A673 (cell line): ENCODE results near the gene MDFI. TPM values are rescaled to one million over a fixed set of nuclear protein-coding genes. Genes with fewer than 3 reads are reported as not detected.
A peak's percentile ranks its signal among the peaks of the same experiment; 100 is the strongest.

Experiments used
- BruUV-seq: library from RNA; stranded (reverse); fragments of 400-500 nt; replicated peaks from 2 replicates; lab custom pipeline; 2021; lab: Mats Ljungman, UMichigan
- CTCF ChIA-PET: fragments of 300-600 bp; sonication (Branson Sonifier 250); formaldehyde crosslinking; loops from one replicate; lab custom pipeline; 2022; ENCODE audit warnings: antibody characterized with exemption; lab: Charles Lee
- POLR2A ChIA-PET: fragments of 300-600 bp; sonication (Branson Sonifier 250); formaldehyde crosslinking; loops from one replicate; lab custom pipeline; 2022; ENCODE audit warnings: antibody characterized with exemption; ENCODE audit not compliant: low non-redundant PET; lab: Charles Lee
- DNase-seq: peaks from one replicate; pipeline ENCODE4 v3.0.0-alpha.2; 2015; ENCODE audit warnings: low spot score
- H3K27ac ChIP-seq: fragments of 200-600 bp; sonication (generic); 2 replicates; pipeline ENCODE4 v1.5.1; 2016; ENCODE audit warnings: mixed run types, low read depth, mild to moderate bottlenecking, mixed read lengths, antibody characterized with exemption, low read length; ENCODE audit not compliant: poor library complexity, severe bottlenecking
- H3K27me3 ChIP-seq: fragments of 200-600 bp; sonication (generic); replicated peaks from 2 replicates; pipeline ENCODE4 v1.6.1; 2017; ENCODE audit warnings: mixed run types, low read depth, mild to moderate bottlenecking, mixed read lengths, antibody characterized with exemption, low read length; ENCODE audit not compliant: insufficient read depth, poor library complexity
- H3K36me3 ChIP-seq: fragments of 200-600 bp; sonication (generic); 2 replicates; pipeline ENCODE4 v1.6.1; 2016; ENCODE audit warnings: mixed run types, mild to moderate bottlenecking, mixed read lengths, antibody characterized with exemption, low read length; ENCODE audit not compliant: insufficient read depth, poor library complexity, severe bottlenecking
- H3K4me1 ChIP-seq: fragments of 200-600 bp; sonication (generic); 2 replicates; pipeline ENCODE4 v1.6.1; 2017; ENCODE audit warnings: mixed run types, mild to moderate bottlenecking, mixed read lengths, antibody characterized with exemption, low read length; ENCODE audit not compliant: insufficient read depth, poor library complexity, severe bottlenecking
- H3K4me3 ChIP-seq: fragments of 200-600 bp; sonication (generic); 2 replicates; pipeline ENCODE4 v1.5.1; 2016; ENCODE audit warnings: low read depth, mixed run types, mild to moderate bottlenecking, mixed read lengths, low read length; ENCODE audit not compliant: poor library complexity, severe bottlenecking
- H3K9me3 ChIP-seq: fragments of 200-600 bp; sonication (generic); 2 replicates; pipeline ENCODE4 v1.6.1; 2016; ENCODE audit warnings: mixed run types, low read depth, mild to moderate bottlenecking, mixed read lengths, antibody characterized with exemption, low read length; ENCODE audit not compliant: poor library complexity, severe bottlenecking
- EZH2 ChIP-seq: fragments of 200-600 bp; sonication (generic); IDR thresholded peaks from 2 replicates; pipeline ENCODE4 v1.6.1; 2017; ENCODE audit warnings: borderline replicate concordance, low read depth, mild to moderate bottlenecking, mixed read lengths, antibody characterized with exemption, low read length; ENCODE audit not compliant: poor library complexity, severe bottlenecking
- intact Hi-C: fragments of 100-400 bp; cut with micrococcal nuclease; formaldehyde crosslinking; loops from one replicate; pipeline ENCODE4 v1.10.0; 2022; ENCODE audit not compliant: unreplicated experiment
- total RNA-seq: library from RNA; stranded (reverse); gene quantifications from 2 replicates; pipeline ENCODE4 v1.2.3, GENCODE V29; 2021
- TF ChIP-seq, protein P1 (sequence below): fragments of 300-800, 200-600 bp; sonication (generic); conservative IDR thresholded peaks from 2 replicates; pipeline ENCODE4 v1.5.1; 2017; ENCODE audit warnings: low read depth, mild to moderate bottlenecking, antibody characterized with exemption, low read length, moderate library complexity, mixed read lengths

Gene MDFI
- total RNA-seq, 1 experiment from 2014 or later = 342 TPM

- ChIA-PET CTCF (interaction anchor here (0.6 kb wide), 1 partner anchor 77 kb away, joined by 3 read pairs; no protein-coding TSS in a partner anchor), POLR2A (interaction anchor here (0.6 kb wide), 1 partner anchor 315 kb away, joined by 4 read pairs; no protein-coding TSS in a partner anchor)
- intact Hi-C loops = loop anchor here (5.0 to 10.0 kb wide), 2 partner anchors 37 to 365 kb away; no protein-coding TSS in a partner anchor
Measured at GRCh38 chr6:41679696-41680095, 41.4 kb downstream of the MDFI start.

GRCh38 chr6:41680182-41680965 is 42.1 kb downstream of the MDFI start:
- intact Hi-C loops = loop anchor here (5.0 to 10.0 kb wide), 2 partner anchors 38 to 364 kb away; no protein-coding TSS in a partner anchor
- H3K27me3 ChIP-seq = no peaks in the 10 kb centered on the region
- TF ChIP-seq EZH2 = no peak
- TF ChIP-seq, protein P1, sequence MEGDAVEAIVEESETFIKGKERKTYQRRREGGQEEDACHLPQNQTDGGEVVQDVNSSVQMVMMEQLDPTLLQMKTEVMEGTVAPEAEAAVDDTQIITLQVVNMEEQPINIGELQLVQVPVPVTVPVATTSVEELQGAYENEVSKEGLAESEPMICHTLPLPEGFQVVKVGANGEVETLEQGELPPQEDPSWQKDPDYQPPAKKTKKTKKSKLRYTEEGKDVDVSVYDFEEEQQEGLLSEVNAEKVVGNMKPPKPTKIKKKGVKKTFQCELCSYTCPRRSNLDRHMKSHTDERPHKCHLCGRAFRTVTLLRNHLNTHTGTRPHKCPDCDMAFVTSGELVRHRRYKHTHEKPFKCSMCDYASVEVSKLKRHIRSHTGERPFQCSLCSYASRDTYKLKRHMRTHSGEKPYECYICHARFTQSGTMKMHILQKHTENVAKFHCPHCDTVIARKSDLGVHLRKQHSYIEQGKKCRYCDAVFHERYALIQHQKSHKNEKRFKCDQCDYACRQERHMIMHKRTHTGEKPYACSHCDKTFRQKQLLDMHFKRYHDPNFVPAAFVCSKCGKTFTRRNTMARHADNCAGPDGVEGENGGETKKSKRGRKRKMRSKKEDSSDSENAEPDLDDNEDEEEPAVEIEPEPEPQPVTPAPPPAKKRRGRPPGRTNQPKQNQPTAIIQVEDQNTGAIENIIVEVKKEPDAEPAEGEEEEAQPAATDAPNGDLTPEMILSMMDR = no peak
- ChIA-PET CTCF (no interaction called here), POLR2A (interaction anchor here (0.7 kb wide), 1 partner anchor 170 kb away, joined by 4 read pairs; no protein-coding TSS in a partner anchor)
- no peak overlapping the region for H3K4me3 ChIP-seq
- H3K4me1 ChIP-seq = peaks cover 25% of the 10 kb centered on the region
- no peak overlapping the region for H3K27ac ChIP-seq
- no peak for DNase-seq
- no TSS peak for BruUV-seq
- H3K36me3 ChIP-seq = no peaks in the 10 kb centered on the region
- no peaks in the 10 kb centered on the region for H3K9me3 ChIP-seq

More at GRCh38 chr6:41679696-41680095, 41.4 kb downstream of the MDFI start:
- TF ChIP-seq, protein P1 = no peak
- no peak for TF ChIP-seq EZH2
- Histone ChIP-seq H3K27ac (no peak overlapping the region), H3K9me3 (no peaks in the 10 kb centered on the region), H3K4me3 (no peak overlapping the region), H3K27me3 (no peaks in the 10 kb centered on the region), H3K36me3 (no peaks in the 10 kb centered on the region), H3K4me1 (peaks cover 25% of the 10 kb centered on the region)
- DNase-seq = no peak
- no TSS peak for BruUV-seq

GRCh38 chr6:41682056-41682477 is 43.8 kb downstream of the MDFI start:
- TF ChIP-seq EZH2 = no peak
- TF ChIP-seq, protein P1 = peak; percentile 92
- H3K4me3 ChIP-seq = no peak overlapping the region
- H3K27ac ChIP-seq = no peak overlapping the region
- intact Hi-C loops = loop anchor here (1.0 to 10.0 kb wide), 4 partner anchors 40 to 375 kb away; no protein-coding TSS in a partner anchor
- BruUV-seq = no TSS peak
- no peaks in the 10 kb centered on the region for H3K36me3 ChIP-seq
- no peaks in the 10 kb centered on the region for H3K9me3 ChIP-seq
- ChIA-PET CTCF (interaction anchor here (0.6 to 1.8 kb wide), 11 partner anchors 35 to 557 kb away, joined by 3 to 18 read pairs (median 6); no protein-coding TSS in a partner anchor), POLR2A (no interaction called here)
- no peaks in the 10 kb centered on the region for H3K27me3 ChIP-seq
- DNase-seq = peak; percentile 95
- peaks cover 25% of the 10 kb centered on the region for H3K4me1 ChIP-seq
